HCEC 1CT (cell line): ENCODE measurements around the gene KRT8.
"Not testable (repeated sequence)": the region's sequence is repeated elsewhere in the genome, so short reads cannot be mapped to it uniquely, and the experiment has no call there.

Experiments
- DNase-seq: peaks from one replicate; pipeline ENCODE4 v3.0.0-alpha.2; 2017

Gene KRT8

GRCh38 chr12:52904509-52905300 is at the start of gene KRT8:
Gene KRT8 (minus strand): TSS chr12:52905076. CDS start chr12:52904981, 95 bp downstream.
- not testable (repeated sequence) for DNase-seq

GRCh38 chr12:52953181-52953841 is 48.4 kb upstream of the KRT8 start:
- DNase-seq: no peak

DNA sequence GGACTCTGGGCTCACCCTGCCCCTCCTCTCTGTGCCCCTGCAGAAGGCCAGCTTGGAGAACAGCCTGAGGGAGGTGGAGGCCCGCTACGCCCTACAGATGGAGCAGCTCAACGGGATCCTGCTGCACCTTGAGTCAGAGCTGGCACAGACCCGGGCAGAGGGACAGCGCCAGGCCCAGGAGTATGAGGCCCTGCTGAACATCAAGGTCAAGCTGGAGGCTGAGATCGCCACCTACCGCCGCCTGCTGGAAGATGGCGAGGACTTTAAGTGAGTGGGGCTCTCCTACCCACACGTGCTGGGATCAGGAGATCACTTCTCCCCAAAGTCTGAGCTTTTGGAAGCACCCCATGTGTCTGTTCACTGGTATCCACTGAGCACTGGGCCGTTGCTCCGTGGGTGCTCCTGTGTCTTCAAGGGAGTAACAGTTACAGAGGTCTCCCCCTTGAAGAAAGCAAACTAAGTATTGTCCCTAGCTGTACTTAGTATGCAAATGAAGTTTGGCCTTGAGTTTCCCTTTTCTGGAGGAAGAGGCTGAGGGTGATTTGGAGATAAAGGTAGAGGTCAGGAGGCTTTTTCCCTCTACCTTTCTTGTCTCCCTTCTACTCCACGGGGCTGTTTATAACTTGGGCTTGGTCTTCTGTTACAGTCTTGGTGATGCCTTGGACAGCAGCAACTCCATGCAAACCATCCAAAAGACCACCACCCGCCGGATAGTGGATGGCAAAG is 47.4 kb upstream of the KRT8 start:
- DNase-seq: no peak

GRCh38 chr12:52951640-52952039 is 46.8 kb upstream of the KRT8 start:
- no peak for DNase-seq

GRCh38 chr12:52951126-52951525 is 46.2 kb upstream of the KRT8 start:
- no peak for DNase-seq

GRCh38 chr12:52950553-52950952 is 45.7 kb upstream of the KRT8 start:
- DNase-seq: no peak

GRCh38 chr12:52949413-52950331 is 44.8 kb upstream of the KRT8 start:
- peak; percentile 84 for DNase-seq

GRCh38 chr12:52947738-52948423 is 43.0 kb upstream of the KRT8 start:
- DNase-seq: no peak

- DNase-seq: no peak
These were observed 42.1 kb upstream of the KRT8 start for GRCh38 chr12:52946797-52947547.

DNA sequence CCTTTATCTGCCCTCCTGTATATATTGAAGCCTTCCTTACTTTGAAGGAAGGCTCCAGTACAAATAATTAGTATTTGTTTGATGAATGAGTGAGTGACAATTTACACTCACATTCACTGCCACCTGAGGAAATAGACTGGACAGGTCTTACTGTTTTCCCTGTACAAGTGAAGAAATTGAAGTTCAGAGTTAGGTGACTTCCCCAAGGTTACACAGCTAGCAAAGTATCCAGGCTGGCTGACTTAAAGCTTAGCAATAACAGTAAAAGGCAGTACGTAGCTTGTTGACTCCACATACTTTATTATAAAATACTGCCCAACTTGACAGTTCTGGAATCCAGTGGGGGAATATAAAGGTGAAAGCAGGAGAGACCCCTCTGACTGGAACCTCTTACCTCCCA is 41.5 kb upstream of the KRT8 start:
- DNase-seq: no peak

- DNase-seq: no peak
These were observed 40.7 kb upstream of the KRT8 start for GRCh38 chr12:52945389-52946232.

DNA sequence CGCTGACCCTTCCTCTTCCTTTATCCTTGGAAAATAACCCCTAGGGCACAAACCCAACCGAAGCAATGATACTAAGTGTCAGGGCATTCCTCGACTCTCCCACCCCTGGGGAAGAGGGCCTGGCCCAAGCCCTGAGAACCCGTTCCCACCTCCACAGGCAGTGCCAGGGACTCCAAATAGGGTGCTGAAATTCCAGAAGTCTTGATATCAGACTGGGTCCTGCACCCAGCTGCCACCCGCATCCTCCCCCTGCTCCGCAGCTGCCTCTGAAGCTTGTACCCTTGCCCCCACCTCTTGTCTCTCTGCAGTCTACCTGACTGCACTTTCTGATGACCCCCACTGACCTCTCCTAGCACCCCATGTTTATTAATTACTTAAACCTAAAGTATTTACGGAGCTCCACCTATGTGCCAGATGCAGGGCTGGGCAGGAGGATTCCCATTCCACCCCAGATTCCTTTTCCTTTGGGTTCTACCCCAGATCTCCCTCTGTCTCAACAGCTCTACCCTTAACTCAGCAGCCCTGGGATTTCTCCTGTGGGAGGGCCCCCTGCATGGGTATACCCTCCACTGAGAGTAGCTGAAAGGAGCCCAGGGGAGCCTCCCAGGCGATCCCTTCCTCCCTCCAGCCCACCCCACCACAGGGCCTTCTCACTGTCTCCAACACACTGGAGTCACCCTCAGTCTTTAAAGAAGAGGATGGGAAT is 40.0 kb upstream of the KRT8 start:
- DNase-seq: no peak

GRCh38 chr12:52942901-52943181 is 38.0 kb upstream of the KRT8 start:
- no peak for DNase-seq

- DNase-seq: no peak
These were observed 37.4 kb upstream of the KRT8 start for GRCh38 chr12:52942066-52942900.

DNA sequence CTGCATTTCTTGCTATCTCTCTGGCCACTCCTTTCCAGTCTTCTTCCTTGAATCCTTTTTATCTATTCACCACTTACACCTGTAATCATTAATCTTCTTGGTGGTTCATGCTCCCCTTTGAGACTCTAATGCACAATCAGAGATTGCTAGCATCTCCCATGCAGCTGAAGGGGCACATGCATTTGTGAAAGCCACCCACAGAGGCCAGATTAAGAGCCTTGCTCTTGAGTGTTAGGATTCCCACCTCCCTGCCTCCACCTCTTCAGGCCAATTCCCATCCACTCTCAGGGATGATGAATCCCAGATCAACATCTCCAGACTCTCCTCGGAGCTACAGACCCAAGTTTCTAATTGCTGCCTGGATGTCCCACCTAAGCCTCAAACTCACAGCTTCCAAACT is 24.7 kb upstream of the KRT8 start:
- DNase-seq: no peak

GRCh38 chr12:52927964-52928363 is 23.1 kb upstream of the KRT8 start:
- no peak for DNase-seq

GRCh38 chr12:52926596-52927234 is 21.8 kb upstream of the KRT8 start:
- no peak for DNase-seq
